ENCODE results near the gene CNOT3. TPM values are rescaled to one million over a fixed set of nuclear protein-coding genes. Genes with fewer than 3 reads are reported as not detected.

The CNOT3 gene
- total and polyA plus RNA-seq, 2 of the 13 experiments (the other 11 are each of a cell fraction or from before 2014, with no cell fraction given) = 4.3 to 5.8 TPM

DNA sequence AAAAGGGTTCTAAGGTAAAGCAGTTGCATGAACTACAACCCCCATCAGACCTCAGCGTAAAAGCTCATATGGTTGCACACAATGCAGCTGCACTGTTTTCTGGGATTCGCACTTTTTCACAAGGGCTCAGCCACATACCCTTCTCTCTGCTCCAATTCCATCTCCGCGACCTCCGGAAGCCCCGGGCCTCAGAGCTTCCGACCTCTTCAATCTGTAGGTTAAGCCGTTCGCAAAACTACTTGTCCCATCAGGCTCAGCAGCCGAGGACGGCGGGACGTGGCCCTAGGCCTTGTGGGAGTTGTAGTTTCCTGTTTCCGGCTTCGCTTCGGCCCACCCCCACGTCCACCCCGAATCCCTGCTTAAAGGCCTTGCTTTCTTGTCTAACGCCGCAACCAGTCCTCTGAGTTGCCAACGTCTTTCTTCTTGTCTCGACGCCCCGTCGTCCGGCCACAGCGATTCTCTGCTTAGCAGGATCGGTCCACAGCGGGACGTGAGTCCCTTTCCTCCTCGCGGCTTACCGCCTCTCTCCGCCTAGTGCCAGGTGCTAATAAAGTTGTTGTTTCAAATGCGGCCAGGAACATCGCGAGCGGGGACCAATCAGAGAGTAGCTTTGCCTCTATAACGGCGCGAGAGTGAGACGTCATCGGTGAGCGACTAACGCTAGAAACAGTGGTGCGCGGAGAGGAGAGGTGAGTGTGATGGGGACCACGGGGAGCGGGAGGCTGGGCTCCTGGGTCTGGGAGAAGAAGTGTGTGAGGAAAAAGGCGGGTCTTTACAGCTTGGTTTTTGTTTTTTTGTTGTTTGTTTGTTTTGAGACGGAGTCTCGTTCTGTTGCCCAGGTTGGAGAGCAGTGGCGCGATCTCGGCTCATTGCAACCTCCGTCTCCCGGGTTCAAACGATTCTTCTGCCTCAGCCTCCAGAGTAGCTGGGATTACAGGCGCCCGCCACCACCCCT, 22.2 kb upstream of the CNOT3 start, which contains the start of the genes PRPF31 and TFPT (continued):
- peak; percentile 68; the same call in 1 of the 2 replicates for TF ChIP-seq DMTF1 (CRISPR knock-in tag; IDR thresholded peaks at IDR 0.05)
- TF ChIP-seq EHMT2 (IDR thresholded peaks at IDR 0.05; ENCODE audit: borderline replicate concordance, low read depth, low read length) = no peak
- TF ChIP-seq ZNF816 (CRISPR knock-in tag; IDR thresholded peaks at IDR 0.05; ENCODE audit: borderline replicate concordance) = peak; percentile 81
- TF ChIP-seq, protein P1, sequence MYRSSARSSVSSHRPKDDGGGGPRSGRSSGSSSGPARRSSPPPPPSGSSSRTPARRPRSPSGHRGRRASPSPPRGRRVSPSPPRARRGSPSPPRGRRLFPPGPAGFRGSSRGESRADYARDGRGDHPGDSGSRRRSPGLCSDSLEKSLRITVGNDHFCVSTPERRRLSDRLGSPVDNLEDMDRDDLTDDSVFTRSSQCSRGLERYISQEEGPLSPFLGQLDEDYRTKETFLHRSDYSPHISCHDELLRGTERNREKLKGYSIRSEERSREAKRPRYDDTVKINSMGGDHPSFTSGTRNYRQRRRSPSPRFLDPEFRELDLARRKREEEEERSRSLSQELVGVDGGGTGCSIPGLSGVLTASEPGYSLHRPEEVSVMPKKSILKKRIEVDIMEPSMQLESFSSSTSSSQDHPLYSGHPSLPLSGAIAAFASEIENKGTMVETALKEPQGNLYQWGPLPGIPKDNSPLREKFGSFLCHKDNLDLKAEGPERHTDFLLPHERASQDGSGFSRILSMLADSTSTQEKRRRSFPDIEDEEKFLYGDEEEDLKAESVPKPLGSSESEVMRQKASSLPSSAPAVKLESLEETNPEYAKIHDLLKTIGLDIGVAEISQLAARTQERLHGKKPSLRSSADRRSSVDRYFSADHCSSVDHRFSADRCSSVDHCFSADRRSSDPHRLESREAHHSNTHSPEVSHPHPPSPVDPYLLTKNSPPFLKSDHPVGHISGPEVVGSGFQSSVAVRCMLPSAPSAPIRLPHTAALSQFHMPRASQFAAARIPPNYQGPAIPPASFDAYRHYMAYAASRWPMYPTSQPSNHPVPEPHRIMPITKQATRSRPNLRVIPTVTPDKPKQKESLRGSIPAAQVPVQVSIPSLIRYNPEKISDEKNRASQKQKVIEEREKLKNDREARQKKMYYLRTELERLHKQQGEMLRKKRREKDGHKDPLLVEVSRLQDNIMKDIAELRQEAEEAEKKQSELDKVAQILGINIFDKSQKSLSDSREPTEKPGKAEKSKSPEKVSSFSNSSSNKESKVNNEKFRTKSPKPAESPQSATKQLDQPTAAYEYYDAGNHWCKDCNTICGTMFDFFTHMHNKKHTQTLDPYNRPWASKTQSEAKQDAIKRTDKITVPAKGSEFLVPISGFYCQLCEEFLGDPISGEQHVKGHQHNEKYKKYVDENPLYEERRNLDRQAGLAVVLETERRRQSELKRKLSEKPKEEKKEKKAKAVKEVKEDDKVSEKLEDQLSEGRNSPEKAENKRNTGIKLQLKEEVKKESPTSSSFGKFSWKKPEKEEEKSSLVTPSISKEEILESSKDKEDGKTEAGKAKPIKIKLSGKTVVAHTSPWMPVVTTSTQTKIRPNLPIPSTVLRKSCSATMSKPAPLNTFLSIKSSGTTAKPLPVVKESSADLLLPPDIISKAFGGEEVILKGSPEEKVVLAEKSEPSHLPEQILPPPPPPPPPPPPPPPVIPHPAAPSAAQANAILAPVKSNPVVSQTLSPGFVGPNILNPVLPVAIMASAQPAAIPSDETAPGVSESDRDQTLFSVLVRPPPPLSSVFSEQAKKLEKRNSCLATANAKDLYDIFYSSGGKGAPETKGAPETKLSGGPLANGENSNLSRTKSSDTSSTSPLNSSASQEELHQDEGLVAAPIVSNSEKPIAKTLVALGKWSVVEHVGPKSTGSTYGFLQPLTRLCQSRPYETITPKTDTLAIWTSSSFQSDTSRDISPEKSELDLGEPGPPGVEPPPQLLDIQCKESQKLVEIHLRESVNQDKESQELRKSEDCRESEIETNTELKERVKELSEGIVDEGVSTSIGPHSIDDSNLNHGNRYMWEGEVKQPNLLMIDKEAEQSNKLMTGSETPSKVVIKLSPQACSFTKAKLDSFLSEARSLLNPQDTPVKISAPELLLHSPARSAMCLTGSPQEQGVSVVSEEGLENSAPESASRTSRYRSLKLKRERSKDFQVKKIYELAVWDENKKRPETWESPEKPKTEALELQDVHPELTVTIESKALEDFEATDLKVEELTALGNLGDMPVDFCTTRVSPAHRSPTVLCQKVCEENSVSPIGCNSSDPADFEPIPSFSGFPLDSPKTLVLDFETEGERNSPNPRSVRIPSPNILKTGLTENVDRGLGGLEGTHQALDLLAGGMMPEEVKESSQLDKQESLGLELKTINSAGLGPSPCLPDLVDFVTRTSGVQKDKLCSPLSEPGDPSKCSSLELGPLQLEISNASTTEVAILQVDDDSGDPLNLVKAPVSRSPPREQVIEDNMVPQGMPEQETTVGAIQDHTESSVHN (CRISPR knock-in tag; IDR thresholded peaks at IDR 0.05) = peak; percentile 32; the same call in 1 of the 2 replicates
- no peak for TF ChIP-seq NPAS2 (CRISPR knock-in tag; IDR thresholded peaks at IDR 0.05; ENCODE audit: borderline replicate concordance)
- TF ChIP-seq GATAD1 (CRISPR knock-in tag; IDR thresholded peaks at IDR 0.05) = peak; percentile 100
- TF ChIP-seq ZNF101 (CRISPR knock-in tag; IDR thresholded peaks at IDR 0.05; ENCODE audit: borderline replicate concordance, low read depth) = no peak
- TF ChIP-seq HMGA1 (CRISPR knock-in tag; conservative IDR thresholded peaks at IDR 0.05) = no peak
- no peak for TF ChIP-seq ARID2 (CRISPR knock-in tag; IDR thresholded peaks at IDR 0.05; ENCODE audit: borderline replicate concordance)
- TF ChIP-seq, protein P2, sequence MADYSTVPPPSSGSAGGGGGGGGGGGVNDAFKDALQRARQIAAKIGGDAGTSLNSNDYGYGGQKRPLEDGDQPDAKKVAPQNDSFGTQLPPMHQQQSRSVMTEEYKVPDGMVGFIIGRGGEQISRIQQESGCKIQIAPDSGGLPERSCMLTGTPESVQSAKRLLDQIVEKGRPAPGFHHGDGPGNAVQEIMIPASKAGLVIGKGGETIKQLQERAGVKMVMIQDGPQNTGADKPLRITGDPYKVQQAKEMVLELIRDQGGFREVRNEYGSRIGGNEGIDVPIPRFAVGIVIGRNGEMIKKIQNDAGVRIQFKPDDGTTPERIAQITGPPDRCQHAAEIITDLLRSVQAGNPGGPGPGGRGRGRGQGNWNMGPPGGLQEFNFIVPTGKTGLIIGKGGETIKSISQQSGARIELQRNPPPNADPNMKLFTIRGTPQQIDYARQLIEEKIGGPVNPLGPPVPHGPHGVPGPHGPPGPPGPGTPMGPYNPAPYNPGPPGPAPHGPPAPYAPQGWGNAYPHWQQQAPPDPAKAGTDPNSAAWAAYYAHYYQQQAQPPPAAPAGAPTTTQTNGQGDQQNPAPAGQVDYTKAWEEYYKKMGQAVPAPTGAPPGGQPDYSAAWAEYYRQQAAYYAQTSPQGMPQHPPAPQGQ (CRISPR knock-in tag; IDR thresholded peaks at IDR 0.05; ENCODE audit: borderline replicate concordance) = peak; percentile 51; the same call in 1 of the 2 replicates
- no peak for TF ChIP-seq JDP2 (CRISPR knock-in tag; IDR thresholded peaks at IDR 0.05; ENCODE audit: borderline replicate concordance)
- TF ChIP-seq ZNF570 (CRISPR knock-in tag; IDR thresholded peaks at IDR 0.05; ENCODE audit: borderline replicate concordance) = 0 out of 2 replicates have a peak, but pooled peaks have one; percentile 53
- peak; percentile 88 for TF ChIP-seq IRF2 (CRISPR knock-in tag; IDR thresholded peaks at IDR 0.05)
- TF ChIP-seq HES4 (CRISPR knock-in tag; IDR thresholded peaks at IDR 0.05; ENCODE audit: borderline replicate concordance) = peak; percentile 57; the same call in 1 of the 2 replicates

Measured in HepG2 (cell line).